Neural cell (in vitro differentiated cells): ENCODE results near the gene HADH. TPM values are rescaled to one million over a fixed set of nuclear protein-coding genes. Genes with fewer than 3 reads are reported as not detected.
A peak's percentile ranks its signal among the peaks of the same experiment; 100 is the strongest.

Experiments used
- H2AFZ ChIP-seq: fragments of 200-600, 300-800 bp; sonication (generic), shearing (Covaris generic); 2 replicates; pipeline ENCODE4 v1.6.0; 2014; ENCODE audit warnings: low read depth, mild to moderate bottlenecking, antibody characterized with exemption, low read length, moderate library complexity
- H3F3A ChIP-seq: fragments of 200-600 bp; shearing (Covaris generic); 2 replicates; pipeline ENCODE4 v1.6.1; 2016; ENCODE audit warnings: mild to moderate bottlenecking, moderate library complexity, mixed read lengths, antibody characterized with exemption, low read length; ENCODE audit not compliant: insufficient read depth, poor library complexity, severe bottlenecking
- H3K27ac ChIP-seq: fragments of 200-600, 300-800 bp; sonication (generic), shearing (Covaris generic); 2 replicates; pipeline ENCODE4 v1.5.1; 2014; ENCODE audit warnings: mild to moderate bottlenecking, low read length, moderate library complexity
- H3K27me3 ChIP-seq: fragments of 300-800, 200-600 bp; sonication (generic), shearing (Covaris generic); 2 replicates; pipeline ENCODE4 v1.6.0; 2014; ENCODE audit warnings: mild to moderate bottlenecking, low read depth, low read length, moderate library complexity; ENCODE audit not compliant: insufficient read depth
- H3K36me3 ChIP-seq: fragments of 300-800, 200-600 bp; sonication (generic), shearing (Covaris generic); 2 replicates; pipeline ENCODE4 v1.5.1; 2014; ENCODE audit warnings: mild to moderate bottlenecking, antibody characterized with exemption, low read length, moderate library complexity; ENCODE audit not compliant: insufficient read depth
- H3K4me2 ChIP-seq: fragments of 300-800, 200-600 bp; sonication (generic), shearing (Covaris generic); 2 replicates; pipeline ENCODE4 v1.6.0; 2014; ENCODE audit warnings: mild to moderate bottlenecking, low read length
- H3K4me3 ChIP-seq: fragments of 300-800, 200-600 bp; sonication (generic), shearing (Covaris generic); 2 replicates; pipeline ENCODE4 v1.5.1; 2014; ENCODE audit warnings: mild to moderate bottlenecking, low read length, moderate library complexity
- H3K79me2 ChIP-seq: fragments of 200-600 bp; shearing (Covaris generic); replicated peaks from 2 replicates; pipeline ENCODE4 v1.6.0; 2014; ENCODE audit warnings: mild to moderate bottlenecking, low read length, moderate library complexity; ENCODE audit not compliant: insufficient read depth
- H3K9ac ChIP-seq: fragments of 300-800, 200-600 bp; sonication (generic), shearing (Covaris generic); 2 replicates; pipeline ENCODE4 v1.6.1; 2016; ENCODE audit warnings: mild to moderate bottlenecking, low read length, mixed read lengths
- H3K9me2 ChIP-seq: fragments of 200-600 bp; shearing (Covaris generic); 2 replicates; pipeline ENCODE4 v1.6.1; 2016; ENCODE audit warnings: mild to moderate bottlenecking, low read length, mixed read lengths; ENCODE audit not compliant: insufficient read depth
- H3K9me3 ChIP-seq: fragments of 200-600, 300-800 bp; sonication (generic), shearing (Covaris generic); 2 replicates; pipeline ENCODE4 v1.6.1; 2016; ENCODE audit warnings: mild to moderate bottlenecking, mixed run types, low read length, moderate library complexity, mixed read lengths
- H4K20me1 ChIP-seq: fragments of 200-600 bp; shearing (Covaris generic); 2 replicates; pipeline ENCODE4 v1.6.1; 2016; ENCODE audit warnings: mild to moderate bottlenecking, mixed run types; ENCODE audit not compliant: insufficient read depth
- EP300 ChIP-seq: fragments of 450-650 bp; conservative IDR thresholded peaks from 2 replicates; pipeline ENCODE4 v1.6.1; 2014; ENCODE audit warnings: antibody characterized with exemption, mild to moderate bottlenecking, moderate library complexity; ENCODE audit not compliant: poor library complexity, severe bottlenecking
- EZH2 ChIP-seq: fragments of 200-600, 300-800 bp; shearing (Covaris generic), sonication (generic); IDR thresholded peaks from 2 replicates; pipeline ENCODE4 v1.6.1; 2014; ENCODE audit warnings: antibody characterized with exemption, low read length, borderline replicate concordance, mild to moderate bottlenecking; ENCODE audit not compliant: insufficient read depth, poor library complexity, severe bottlenecking
- MXI1 ChIP-seq: fragments of 450-650 bp; conservative IDR thresholded peaks from 2 replicates; pipeline ENCODE4 v1.6.1; 2014; ENCODE audit warnings: antibody characterized with exemption, mild to moderate bottlenecking; ENCODE audit not compliant: poor library complexity, severe bottlenecking
- POLR2AphosphoS5 ChIP-seq: IDR thresholded peaks from 2 replicates; pipeline ENCODE4 v1.6.1; 2012
- RAD21 ChIP-seq: fragments of 450-650 bp; conservative IDR thresholded peaks from 2 replicates; pipeline ENCODE4 v1.6.1; 2014; ENCODE audit warnings: antibody characterized with exemption, mild to moderate bottlenecking, moderate library complexity
- SMC3 ChIP-seq: fragments of 450-650 bp; conservative IDR thresholded peaks from 2 replicates; pipeline ENCODE4 v1.6.1; 2014; ENCODE audit warnings: antibody characterized with exemption, mild to moderate bottlenecking, moderate library complexity; ENCODE audit not compliant: poor library complexity
- TAF1 ChIP-seq: IDR thresholded peaks from 2 replicates; pipeline ENCODE4 v1.6.1; 2012; ENCODE audit warnings: low read depth
- polyA plus RNA-seq: library from polyadenylated mRNA; depleted of rRNA; stranded (reverse); fragments of >200 nt; gene quantifications from 2 replicates; pipeline ENCODE4 v1.2.3, GENCODE V29; 2014
- TF ChIP-seq, protein P1 (sequence below): IDR thresholded peaks from 2 replicates; pipeline ENCODE4 v1.6.1; 2012; ENCODE audit warnings: borderline replicate concordance
- TF ChIP-seq, protein P2 (sequence below): fragments of 450-650 bp; IDR thresholded peaks from 2 replicates; pipeline ENCODE4 v1.5.1; 2014; ENCODE audit warnings: antibody characterized with exemption, mild to moderate bottlenecking, moderate library complexity; ENCODE audit not compliant: poor library complexity, severe bottlenecking

Gene HADH
- polyA plus RNA-seq, 1 donor from 2014 or later = 25.7 TPM

DNA sequence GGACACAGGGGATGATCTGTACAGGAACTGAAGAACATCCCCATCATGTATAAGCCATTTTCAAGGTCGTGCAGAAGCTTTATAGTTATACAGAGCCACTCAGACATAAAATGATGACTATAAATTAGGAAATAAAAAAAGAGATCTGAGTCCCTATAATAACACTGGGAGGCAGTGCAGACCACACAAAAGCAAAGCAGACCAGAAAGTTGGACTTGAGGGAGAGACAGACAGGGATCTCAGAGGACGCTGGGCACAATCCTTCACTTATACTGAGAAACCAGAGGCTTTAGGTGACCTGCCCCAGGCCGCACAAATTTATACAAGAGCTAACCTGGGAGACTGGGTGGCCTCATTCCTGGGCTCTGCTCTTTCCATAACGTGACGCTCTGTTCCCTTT lies 70.5 kb downstream of the HADH start:
- Histone ChIP-seq H3K9me2 (no peaks in the 10 kb centered on the region), H3K9ac (no peak overlapping the region), H3K4me3 (no peak overlapping the region), H3K27me3 (no peaks in the 10 kb centered on the region), H2AFZ (no peak overlapping the region), H3K36me3 (no peaks in the 10 kb centered on the region), H3F3A (no peaks in the 10 kb centered on the region), H3K4me2 (no peak overlapping the region), H3K9me3 (no peaks in the 10 kb centered on the region), H4K20me1 (no peaks in the 10 kb centered on the region), H3K79me2 (no peaks in the 10 kb centered on the region), H3K27ac (no peak overlapping the region)
- TF ChIP-seq MXI1 (no peak), TAF1 (no peak), EP300 (no peak), POLR2AphosphoS5 (no peak), RAD21 (peak; percentile 79), EZH2 (no peak), SMC3 (peak; percentile 82)
- TF ChIP-seq, protein P1, sequence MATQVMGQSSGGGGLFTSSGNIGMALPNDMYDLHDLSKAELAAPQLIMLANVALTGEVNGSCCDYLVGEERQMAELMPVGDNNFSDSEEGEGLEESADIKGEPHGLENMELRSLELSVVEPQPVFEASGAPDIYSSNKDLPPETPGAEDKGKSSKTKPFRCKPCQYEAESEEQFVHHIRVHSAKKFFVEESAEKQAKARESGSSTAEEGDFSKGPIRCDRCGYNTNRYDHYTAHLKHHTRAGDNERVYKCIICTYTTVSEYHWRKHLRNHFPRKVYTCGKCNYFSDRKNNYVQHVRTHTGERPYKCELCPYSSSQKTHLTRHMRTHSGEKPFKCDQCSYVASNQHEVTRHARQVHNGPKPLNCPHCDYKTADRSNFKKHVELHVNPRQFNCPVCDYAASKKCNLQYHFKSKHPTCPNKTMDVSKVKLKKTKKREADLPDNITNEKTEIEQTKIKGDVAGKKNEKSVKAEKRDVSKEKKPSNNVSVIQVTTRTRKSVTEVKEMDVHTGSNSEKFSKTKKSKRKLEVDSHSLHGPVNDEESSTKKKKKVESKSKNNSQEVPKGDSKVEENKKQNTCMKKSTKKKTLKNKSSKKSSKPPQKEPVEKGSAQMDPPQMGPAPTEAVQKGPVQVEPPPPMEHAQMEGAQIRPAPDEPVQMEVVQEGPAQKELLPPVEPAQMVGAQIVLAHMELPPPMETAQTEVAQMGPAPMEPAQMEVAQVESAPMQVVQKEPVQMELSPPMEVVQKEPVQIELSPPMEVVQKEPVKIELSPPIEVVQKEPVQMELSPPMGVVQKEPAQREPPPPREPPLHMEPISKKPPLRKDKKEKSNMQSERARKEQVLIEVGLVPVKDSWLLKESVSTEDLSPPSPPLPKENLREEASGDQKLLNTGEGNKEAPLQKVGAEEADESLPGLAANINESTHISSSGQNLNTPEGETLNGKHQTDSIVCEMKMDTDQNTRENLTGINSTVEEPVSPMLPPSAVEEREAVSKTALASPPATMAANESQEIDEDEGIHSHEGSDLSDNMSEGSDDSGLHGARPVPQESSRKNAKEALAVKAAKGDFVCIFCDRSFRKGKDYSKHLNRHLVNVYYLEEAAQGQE = no peak
- TF ChIP-seq, protein P2, sequence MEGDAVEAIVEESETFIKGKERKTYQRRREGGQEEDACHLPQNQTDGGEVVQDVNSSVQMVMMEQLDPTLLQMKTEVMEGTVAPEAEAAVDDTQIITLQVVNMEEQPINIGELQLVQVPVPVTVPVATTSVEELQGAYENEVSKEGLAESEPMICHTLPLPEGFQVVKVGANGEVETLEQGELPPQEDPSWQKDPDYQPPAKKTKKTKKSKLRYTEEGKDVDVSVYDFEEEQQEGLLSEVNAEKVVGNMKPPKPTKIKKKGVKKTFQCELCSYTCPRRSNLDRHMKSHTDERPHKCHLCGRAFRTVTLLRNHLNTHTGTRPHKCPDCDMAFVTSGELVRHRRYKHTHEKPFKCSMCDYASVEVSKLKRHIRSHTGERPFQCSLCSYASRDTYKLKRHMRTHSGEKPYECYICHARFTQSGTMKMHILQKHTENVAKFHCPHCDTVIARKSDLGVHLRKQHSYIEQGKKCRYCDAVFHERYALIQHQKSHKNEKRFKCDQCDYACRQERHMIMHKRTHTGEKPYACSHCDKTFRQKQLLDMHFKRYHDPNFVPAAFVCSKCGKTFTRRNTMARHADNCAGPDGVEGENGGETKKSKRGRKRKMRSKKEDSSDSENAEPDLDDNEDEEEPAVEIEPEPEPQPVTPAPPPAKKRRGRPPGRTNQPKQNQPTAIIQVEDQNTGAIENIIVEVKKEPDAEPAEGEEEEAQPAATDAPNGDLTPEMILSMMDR = peak; percentile 70

DNA sequence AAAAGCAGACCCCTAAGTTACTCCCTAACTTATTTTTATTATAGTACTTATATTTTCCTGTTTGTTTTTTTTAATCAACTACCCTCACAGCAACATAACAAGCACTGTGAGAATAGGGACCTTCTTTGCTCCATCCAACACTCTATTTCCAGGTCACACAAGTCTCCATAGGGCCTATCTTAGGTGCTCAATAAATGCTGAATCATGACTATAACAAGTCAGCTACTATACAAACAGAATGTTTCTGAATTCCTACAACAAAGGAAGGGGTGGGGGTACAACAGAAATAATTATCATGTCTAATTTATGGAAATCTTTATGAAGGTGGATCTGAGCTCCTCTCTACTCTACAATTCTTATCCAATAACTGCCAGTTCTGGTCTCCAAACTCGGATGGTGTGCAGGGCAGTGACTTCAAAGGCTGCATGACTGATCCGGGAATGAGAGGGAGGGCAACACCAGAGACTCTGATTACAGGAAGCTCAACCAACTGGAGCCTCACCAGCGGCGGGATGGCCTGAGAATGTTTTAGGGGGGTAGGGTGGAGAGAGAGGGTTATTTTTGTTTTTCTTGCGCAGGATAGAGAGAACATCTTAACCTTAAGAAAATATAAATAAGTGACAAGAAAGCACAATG lies 71.1 kb downstream of the HADH start:
- Histone ChIP-seq H3K79me2 (no peaks in the 10 kb centered on the region), H3K36me3 (no peaks in the 10 kb centered on the region), H3K9me2 (no peaks in the 10 kb centered on the region), H3K4me3 (no peak overlapping the region), H2AFZ (no peak overlapping the region), H4K20me1 (no peaks in the 10 kb centered on the region), H3K9ac (no peak overlapping the region), H3K4me2 (no peak overlapping the region), H3K27me3 (no peaks in the 10 kb centered on the region), H3K9me3 (no peaks in the 10 kb centered on the region), H3K27ac (no peak overlapping the region), H3F3A (no peaks in the 10 kb centered on the region)
- TF ChIP-seq MXI1 (no peak), SMC3 (no peak), POLR2AphosphoS5 (no peak), EP300 (no peak), TAF1 (no peak), EZH2 (no peak), RAD21 (no peak)
- TF ChIP-seq, protein P1 = no peak
- TF ChIP-seq, protein P2 = no peak
